Activated CD4-positive, alpha-beta T cell treated with anti-CD3 and anti-CD28 coated beads, Interleukin-10, Interleukin-2, amounts not matched to agents 100 ng/mL and 50 ng/mL, durations not matched to agents 16 hours and 8 hours (primary cell): Measurements from ENCODE around the gene FREM2.

Experiments
- DNase-seq: peaks from one replicate; pipeline ENCODE4 v3.0.0-alpha.2; 2020

The FREM2 gene

DNA sequence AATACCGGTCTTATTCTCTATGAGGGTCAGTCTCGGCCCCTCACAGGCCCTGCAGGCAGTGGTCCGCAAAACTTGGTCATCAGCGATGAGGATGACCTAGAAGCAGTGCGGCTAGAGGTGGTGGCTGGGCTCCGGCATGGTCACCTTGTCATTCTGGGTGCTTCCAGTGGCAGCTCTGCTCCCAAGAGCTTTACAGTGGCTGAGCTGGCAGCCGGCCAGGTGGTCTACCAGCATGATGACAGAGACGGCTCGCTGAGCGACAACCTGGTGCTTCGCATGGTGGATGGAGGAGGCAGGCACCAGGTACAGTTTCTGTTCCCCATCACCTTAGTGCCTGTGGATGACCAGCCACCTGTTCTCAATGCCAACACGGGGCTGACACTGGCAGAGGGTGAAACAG, 1.8 kb downstream of the FREM2 start:
- DNase-seq: no peak

DNA sequence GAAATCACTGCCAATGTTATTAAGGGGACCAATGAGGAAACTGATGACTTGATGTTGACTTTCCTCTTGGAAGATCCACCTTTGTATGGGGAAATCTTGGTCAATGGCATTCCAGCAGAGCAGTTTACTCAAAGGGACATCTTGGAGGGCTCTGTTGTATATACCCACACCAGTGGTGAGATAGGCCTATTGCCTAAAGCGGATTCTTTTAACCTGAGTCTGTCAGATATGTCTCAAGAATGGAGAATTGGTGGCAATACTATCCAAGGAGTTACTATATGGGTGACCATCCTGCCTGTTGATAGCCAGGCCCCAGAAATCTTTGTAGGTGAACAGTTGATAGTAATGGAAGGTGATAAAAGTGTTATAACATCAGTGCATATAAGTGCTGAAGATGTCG, 3.4 kb downstream of the FREM2 start:
- DNase-seq: no peak

DNA sequence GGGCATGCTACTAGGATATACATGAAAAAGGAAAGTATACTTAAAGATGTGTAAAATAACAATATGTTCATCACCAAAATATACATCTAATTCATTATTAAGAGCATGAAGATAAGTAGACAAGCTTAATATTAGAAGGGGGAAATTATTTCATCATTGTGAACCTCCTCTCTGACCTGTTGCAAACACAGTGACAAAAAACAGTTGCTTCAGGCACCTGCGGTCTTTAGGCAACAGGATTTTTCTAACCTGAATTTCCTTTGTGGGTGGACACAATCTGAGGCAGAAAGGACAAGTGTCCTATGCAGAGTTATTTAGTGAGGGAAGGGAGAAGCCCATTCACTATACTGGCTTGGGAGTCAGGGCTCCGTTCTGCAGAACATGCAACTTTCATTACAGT, 6.3 kb downstream of the FREM2 start:
- no peak for DNase-seq

DNA sequence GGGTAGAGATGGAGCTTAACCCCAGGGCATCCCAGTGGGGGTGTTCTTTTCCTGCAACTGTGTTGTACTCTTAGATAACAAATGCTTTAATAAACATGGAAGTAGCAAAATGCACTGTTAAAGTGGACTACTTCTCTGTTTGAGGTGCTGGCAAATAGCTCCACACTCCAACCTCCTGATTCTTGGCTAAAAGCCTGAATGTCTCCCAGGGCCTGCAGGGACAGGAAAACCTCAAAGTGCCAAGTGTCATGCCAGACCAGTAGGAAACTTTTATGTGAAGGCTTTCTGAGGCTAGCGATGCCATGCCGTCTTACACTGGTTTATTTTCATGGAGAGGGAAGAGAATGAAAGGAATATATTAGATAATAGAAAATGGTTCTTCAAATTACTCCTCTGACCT, 6.8 kb downstream of the FREM2 start:
- DNase-seq: no peak

DNA sequence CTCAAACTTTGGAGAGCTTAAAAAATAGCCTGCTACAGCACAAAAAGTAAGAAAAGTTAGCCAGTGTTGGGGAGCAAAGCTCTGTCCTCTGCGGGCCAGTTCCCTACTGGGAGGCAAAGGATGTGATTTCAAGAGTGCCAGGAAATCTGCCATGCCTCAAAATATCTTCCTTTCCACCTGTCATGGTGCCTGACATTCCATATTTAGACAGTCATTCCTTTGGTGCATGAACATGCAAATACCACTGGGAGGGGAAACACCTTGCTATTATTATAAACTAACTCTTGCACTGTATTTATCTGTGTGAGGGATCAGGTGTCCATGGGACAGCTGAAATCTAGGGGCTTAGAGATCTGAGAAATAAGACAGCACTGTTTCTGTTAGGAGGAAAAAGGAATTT, 10.3 kb downstream of the FREM2 start:
- DNase-seq: no peak

DNA sequence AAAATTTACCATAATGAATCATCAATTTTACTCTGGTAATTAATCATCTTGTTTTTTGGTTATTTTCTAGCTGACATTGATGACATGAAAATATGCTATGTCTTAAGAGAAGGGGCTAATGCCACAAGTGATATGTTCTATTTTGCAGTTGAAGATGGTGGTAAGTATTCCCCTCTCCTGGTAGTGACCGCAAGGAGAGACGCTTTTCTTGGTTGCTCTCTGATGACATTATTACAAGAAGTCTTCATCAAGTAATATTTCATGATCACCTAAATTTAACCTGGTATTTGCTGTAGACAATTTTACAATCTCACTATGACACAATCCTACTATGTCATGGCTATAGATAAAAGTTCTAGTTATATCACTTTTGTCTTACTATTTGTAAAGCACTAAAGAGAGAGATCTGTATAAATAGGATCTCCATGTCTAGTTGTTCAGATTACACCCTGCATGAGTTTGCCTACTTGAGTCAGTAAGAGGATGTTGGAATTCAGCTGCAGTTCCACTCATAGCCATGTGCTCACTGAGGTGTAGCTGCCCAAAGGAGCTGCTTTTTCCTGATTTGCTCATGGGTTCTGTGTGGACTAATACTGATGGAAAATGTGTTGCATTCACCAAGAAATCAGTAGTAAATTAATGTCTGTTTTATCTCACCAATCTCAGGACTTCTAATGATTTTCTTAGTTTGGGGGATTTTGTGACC, 10.9 kb downstream of the FREM2 start:
- DNase-seq: no peak

DNA sequence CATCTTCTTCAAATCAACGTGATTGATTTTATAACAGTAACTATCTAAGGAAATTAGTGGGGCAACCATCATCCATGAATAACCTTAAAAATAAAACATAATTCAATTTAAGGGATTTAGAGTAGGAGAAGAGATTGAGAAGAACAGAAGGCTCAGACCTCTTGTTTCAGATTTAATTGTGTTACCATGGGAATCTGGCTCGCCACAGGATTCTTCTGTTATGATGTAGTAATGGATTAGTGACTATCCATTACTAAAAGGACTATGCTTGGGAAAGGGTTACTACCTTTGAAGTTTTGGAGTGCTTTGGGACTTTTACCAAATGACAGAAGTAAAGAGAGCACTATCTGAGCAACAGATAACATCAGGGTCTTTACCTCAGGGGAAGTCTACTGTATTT, 13.2 kb downstream of the FREM2 start:
- no peak for DNase-seq

DNA sequence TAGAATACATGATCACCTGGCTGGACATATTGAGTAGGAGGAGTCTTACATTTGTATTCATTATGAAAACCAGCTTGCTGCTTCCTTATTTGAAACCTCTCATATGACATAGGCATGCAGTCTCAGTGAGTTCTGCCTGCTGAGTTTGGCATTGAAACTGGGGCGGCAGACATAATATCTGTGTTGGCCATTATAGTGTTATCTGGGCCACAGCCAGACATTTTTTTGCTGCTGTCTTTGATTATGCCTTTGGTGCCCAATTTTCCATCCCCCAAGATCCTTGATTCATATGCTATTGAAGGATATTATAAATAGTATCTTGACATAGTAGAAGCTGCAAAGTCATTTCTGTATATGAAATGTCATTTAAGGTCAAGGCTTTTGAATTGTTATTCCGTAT, 15.8 kb downstream of the FREM2 start:
- no peak for DNase-seq

DNA sequence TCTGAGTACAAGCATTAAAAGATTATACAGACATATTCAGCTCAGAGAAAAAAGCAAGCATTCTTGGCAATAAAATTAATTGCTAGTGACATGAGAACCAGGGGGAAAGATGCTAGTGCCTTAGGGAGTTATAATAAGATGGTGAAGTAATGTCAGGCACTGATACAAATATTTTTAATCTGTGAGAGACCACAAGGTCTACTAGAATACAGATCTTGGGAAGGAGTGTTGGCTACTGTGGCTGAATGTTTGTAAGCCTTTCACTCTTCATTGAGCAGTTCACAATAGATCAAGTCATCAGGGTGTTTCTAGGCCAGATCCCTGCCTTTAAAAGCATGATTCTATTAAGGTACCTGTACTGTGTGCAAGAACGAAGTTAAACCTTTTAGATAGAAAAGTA, 16.4 kb downstream of the FREM2 start:
- no peak for DNase-seq

DNA sequence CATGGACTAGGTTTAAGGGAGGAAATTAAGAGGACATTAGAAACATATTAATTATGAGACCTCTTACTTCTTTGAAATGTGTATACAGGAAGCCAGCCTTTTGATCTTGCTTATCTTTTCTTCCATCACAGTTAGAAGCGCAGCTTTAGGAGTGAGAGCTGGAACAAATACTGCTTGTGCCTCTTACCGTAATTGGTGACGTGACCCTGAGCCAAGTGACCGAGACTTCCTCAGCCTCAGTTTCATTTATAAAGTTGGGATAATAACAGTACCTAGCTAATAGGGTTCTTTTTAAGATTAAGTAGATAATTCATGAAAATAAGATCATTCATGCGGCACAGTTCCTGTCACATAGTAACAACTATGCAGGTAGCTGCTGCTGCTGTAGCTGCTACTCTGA, 18.5 kb downstream of the FREM2 start:
- DNase-seq: no peak

DNA sequence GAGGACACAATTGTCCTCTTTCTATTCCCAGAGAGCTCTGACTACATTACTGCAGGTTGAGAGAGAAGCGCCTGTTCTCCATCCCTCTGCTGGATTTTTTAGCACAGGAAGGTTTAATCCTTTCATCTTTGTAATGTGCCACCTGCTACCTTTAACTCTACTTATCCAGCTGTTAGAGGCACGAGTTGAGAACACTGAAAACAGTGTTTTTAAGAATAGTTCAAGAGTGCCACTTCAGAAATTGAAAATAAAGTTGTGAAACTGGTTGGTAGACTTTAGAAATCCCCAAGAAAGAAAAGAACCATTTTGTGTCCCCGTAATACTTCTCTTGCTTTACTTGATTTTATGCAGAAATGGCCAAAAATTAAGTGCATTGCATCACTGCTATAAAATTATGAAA, 20.6 kb downstream of the FREM2 start:
- DNase-seq: no peak

DNA sequence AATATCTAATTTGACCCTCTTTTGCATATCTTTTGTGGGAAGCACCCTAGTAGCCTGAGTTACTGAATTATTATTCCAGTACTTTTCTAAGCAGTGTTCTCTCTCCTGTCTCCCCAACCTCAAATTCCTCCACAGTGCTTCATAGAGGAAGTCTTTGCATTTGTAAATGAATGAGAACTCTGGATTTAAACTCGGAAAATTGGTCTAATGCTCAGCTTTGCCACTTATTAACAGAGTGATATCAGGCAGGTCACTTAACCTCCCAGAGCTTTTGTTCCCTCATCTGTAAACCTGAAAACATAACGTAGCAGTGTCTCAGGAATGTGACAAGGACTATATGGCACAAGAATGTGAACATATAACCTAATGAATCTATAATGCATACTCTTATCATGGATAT, 26.2 kb downstream of the FREM2 start:
- no peak for DNase-seq

DNA sequence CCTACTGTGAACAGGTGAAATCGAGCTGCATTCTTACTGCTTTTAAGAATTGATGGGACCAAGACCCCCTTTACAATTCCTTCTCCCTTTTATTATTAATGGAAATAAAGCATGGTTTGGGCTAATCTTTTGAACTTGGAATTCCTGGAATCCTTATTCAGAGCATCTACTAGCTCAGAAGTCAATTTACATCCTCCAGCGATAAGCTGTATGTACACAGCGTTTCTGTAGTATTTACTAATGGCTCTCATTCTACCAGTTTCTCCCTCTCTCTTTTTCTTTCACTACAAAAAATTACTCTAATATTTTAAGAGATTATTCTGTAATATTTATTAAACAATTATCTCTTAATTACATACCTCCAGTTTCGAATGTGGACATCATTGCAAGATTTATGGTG, 31.5 kb downstream of the FREM2 start:
- no peak for DNase-seq

DNA sequence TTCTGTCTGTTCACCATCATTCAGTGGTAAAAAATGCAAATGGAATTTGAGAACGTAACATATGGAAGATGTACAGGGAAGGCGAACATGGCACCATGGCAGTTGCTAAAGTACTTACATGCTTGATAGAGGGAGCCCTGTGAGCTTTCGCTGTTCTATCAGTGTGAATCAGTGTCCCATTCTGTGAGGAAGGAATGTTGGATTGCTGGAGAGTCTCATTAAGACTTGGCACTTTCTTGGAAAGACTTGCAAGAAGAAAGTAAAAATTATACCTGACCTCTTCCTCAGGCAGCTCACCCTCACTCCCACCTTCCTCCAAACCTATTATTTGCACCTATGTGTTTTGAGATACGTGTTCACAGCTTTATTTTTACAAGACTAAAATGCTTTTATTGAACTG, 43.5 kb downstream of the FREM2 start:
- DNase-seq: no peak

DNA sequence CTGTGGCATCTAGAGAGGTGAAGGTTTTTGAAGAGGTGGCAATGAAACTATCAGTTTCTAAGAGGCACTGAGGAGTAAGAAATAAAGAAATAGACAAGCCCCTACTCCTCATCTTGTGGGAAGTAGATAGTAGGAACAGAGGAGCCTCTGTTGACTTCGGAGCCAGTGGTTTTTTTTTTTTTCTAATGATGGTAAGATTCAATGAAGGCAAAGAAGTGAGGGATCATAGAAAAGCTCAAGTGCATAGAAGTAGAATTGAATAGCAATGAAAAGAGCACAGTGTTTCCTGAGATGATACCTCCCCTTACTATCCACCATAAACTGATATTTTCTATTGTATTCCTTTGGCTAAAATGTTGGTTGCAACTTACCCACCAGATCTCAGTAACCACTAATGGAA, 46.3 kb downstream of the FREM2 start:
- DNase-seq: no peak

DNA sequence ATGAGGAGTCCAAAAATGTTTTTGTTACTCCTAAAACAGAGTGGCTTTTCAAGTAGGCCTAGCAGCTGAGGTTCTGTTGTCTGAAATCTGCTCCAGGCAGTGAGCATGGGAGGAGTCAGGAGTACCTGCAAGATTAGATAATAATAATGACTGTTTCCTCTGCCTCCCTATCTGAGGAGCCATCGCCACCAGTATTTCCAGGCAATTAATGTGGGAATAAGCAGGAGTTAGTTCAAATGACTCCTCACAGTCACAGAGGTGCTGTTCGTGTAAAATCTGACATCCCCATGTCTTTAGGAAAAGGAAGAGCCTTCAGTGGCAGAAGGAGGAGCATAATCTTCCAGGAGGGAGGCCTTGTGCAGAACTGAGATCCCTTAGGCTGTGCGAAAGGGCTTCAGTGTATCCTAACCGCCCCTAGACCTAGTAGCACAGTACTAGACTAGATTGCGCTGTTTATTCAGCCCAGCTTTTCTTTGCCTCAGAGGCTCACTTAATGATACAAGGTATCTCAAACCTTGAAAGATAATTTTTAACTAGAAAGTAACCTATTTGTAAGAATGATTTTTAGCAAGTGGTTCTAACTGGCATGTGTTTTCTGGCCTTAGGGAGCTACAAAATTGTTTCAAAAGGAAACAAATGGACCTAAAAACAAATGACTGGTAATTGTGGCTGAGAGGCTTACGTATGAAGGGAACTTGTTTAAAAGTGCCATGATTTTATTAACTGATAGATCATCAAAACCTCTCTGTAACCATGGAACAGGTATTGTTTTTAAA, 49.0 kb downstream of the FREM2 start:
- no peak for DNase-seq

DNA sequence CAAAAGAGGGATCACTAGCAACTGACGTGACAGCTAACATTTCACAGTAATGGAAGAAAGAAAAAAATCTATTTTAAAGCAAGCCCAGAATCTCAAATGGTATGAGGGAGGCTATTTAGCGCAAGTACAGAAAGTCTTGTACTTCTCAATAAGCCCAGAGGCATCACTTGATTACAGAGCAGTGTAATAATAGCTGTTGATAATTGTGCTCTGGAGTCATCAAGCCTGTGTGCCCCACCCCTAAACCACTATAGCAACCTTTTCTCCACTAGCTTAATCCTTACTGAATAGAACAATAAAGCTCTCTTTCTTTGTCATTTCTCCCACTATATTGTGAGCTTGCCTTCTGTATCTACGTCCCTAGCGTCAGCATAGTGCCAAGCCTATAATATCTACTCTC, 56.6 kb downstream of the FREM2 start:
- DNase-seq: no peak

DNA sequence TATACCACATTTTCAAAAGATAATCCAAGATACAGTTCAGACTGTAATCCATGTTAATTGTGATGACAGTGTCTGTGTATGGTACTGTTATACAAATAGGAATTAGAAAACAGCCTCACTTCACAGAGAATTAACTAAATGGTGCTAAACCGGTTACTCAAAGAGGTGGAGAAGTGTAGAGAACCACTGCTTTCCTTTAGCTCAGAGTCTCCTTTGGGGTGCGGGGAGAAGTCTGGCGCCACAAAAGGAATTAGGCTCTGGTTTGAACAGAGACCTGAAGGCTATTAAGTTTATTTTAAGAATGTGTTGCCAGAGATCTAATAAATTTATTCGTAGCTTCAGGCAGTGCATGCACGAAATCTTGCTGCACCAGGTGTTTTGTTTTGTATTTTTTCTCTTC, 65.8 kb downstream of the FREM2 start:
- DNase-seq: no peak

DNA sequence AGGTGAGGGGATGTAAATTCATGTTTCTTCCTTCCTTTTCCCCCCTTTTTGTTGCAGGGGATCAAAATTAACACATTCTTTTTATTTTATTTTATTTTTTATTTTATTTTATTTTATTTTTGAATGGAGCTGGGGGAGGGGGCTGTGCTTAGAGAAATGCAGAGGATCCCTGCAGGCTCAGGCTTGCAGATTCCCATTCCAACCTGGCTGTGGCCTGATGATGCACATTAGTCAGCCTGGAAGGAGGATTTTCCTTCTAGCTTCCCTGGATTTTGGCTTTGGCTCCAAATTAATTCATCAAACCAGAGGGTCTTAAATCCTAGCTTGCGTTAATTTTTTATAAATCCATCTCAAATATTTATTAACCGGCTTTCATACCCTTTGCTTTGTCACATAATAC, 67.0 kb downstream of the FREM2 start:
- no peak for DNase-seq

DNA sequence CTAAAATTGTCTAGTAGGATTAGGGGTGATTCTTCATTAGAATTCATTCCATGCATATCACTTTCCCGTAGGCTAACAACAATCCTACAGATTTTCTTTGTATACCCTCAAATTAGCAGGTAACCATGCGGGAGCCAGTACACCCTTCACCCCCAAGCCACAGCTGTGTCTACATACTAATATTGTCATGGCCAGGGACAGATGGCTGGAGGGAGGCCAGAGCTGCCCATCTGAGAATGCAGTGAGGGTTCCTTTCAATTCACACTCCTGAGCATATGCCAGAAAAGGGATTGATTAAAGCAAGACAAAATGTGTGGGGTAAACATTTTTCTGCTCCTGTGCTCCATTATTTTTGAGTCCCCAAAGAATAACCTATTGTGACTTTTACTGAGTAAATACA, 68.9 kb downstream of the FREM2 start:
- no peak for DNase-seq

DNA sequence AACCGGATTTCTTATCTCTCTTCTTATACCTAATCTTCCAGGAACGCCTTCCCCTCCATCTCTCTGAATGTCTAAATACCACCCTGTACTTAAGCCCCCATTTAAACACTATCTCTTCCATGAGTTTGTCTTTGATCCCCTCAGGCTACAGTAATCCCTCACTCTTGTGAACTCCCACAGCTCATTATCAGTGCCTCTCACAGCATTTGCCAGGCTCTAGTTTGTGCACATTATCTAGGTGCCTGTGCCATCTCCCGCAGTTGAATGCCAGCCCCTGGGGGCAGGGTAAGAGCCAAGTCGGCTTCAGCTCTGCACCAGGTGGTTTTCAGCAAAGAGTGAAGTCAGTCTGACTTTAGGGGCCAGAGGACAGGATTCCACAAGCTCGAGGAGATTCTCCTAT, 71.4 kb downstream of the FREM2 start:
- no peak for DNase-seq

DNA sequence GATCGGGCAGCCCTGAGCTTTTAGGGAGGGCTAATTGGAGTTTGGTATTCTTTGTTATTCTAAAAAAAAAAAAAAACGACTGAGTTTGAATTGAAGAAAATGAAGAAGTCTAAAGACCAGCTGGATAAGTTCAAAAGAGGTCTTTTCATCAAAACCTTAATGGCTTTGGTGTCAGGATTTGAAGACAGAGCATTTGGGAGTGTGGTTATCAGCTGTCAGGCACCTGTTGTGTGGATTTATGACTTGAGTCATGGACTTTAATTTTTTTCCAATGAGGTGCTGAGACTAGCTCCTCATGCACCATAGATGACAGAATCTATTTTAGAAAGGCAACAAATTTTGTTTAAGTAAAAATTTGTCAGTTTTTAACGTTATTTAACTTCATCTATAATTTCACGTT, 72.5 kb downstream of the FREM2 start:
- no peak for DNase-seq

DNA sequence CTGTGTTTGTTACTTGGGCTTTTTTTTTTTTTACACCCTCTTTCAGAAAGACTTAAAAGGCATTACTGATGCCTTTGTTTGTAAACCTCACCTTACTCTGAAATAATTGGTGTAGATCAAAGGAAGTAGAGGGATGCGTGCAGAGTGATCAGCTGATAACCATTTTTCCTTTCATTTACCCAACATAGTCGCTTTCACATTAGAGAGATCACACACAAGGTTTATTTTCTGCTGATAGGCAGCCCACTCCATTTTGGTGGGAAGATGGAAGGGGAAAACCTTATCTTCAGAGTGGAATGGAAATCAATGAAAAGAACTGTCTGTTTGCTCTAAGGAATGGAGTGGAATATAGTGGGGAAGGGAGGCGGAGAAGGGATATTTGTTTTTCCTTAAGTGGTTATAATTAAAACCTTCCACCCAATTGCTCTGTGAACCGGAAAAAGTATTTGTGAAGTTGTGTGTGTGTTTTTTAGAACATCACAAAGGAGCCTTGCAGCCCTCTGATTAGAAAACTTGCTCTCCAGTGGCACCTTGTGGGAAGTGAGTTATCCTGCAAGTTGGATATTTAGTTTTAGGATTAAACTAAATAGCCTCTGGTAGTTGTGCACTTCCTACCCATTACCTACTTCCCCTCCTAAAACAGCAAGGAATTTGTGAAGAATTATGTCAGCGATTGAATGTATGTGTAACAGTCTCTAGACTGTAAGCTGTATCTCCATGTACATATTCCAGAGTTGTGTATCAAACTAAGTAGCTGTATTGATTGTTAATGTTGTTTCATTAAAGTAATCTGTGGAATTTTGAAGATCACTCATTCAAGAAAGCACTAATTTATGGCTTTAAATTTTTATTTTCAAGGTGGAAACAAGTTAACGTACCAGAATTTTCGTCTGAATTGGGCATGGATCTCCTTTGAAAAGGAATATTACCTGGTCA, 76.8 kb downstream of the FREM2 start:
- DNase-seq: peak; percentile 3

DNA sequence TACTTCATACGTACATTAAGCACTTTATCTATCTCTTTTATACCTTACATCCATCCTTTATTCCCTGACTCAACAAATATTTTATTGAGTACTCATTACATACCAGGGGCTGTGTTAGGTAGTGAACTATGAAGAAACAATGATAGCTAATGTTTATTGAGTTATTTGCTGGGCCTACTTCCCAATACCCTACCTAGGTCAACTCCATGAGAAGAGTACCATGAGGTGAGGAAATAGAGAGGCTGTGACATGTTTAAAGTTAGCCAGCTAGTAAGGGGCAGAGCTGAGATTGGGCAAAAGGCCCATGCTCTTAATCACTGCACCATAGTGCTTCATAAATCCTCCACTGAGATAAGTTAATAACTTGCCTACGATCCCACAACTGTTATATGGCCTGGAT, 79.9 kb downstream of the FREM2 start:
- no peak for DNase-seq
